ENCODE data around the gene PPP1R3F.

Gene PPP1R3F

DNA sequence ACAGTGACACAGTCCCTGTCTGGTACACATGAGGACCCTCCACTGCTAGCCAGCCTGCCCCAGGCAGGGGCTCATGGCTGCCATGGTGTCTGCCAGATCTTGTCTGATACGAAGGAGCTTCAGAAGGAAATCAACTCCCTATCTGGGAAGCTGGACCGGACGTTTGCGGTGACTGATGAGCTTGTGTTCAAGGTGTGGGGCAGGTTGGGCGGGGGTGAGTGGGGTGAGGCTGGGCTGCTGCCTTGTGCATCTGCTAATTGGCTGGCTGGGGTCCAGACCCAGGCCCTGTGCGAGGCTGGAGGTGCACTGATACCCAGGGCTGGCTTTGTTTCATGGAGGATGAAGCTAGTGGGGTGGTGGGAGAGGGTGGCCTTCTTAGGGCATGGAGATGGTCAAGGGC lies 20.5 kb upstream of the PPP1R3F start:
- in situ Hi-C loops (cut with HindIII; ENCODE audit: low sequenced_read_pairs): no loop called here

DNA sequence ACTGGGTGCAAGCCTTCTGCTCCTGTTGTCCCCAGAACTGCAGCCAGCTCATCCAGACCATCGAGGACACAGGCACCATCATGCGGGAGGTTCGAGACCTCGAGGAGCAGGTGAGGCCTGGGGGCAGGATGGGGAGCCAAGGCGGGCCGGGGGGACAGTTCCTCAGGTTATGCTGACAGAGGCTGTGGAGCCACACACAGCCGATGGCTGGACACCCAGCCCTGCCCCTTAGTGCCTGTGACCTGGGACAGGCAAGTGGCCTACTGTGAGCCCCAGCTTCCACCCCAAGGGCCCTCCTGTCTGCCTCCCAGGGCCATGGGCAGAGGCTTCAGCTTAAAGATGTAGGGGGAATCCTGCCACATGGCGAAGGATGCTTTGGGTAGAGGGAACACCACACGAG lies 20.0 kb upstream of the PPP1R3F start:
- in situ Hi-C loops (cut with HindIII; ENCODE audit: low sequenced_read_pairs): no loop called here

- in situ Hi-C loops (cut with HindIII; ENCODE audit: low sequenced_read_pairs): no loop called here
Observed at GRCh38 chrX:49250066-49250465, 19.5 kb upstream of the PPP1R3F start.

- in situ Hi-C loops (cut with HindIII; ENCODE audit: low sequenced_read_pairs): no loop called here
Observed at GRCh38 chrX:49250578-49250977, 19.0 kb upstream of the PPP1R3F start.

DNA sequence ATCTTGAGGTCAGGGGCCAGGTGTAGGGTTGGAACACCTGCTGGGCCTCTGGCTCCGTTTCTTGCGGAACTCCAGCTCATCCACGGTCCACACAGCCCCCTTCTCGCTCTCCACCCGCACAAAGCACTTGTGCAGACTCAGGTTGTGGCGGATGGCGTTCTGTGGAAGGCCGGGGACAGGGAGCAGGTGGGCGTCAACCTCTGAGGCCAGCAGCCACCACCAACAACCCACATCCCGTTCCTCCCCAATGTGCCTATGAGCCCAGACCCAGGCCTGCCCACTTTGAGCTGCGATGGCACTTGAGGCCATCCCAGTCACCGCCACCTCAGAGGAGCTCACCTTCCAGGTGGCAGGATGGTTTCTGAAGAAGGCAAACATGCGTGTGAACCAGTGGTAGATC lies 18.3 kb upstream of the PPP1R3F start:
- in situ Hi-C loops (cut with HindIII; ENCODE audit: low sequenced_read_pairs): no loop called here

GRCh38 chrX:49254639-49255038 lies 15.0 kb upstream of the PPP1R3F start:
- in situ Hi-C loops (cut with HindIII; ENCODE audit: low sequenced_read_pairs): no loop called here

DNA sequence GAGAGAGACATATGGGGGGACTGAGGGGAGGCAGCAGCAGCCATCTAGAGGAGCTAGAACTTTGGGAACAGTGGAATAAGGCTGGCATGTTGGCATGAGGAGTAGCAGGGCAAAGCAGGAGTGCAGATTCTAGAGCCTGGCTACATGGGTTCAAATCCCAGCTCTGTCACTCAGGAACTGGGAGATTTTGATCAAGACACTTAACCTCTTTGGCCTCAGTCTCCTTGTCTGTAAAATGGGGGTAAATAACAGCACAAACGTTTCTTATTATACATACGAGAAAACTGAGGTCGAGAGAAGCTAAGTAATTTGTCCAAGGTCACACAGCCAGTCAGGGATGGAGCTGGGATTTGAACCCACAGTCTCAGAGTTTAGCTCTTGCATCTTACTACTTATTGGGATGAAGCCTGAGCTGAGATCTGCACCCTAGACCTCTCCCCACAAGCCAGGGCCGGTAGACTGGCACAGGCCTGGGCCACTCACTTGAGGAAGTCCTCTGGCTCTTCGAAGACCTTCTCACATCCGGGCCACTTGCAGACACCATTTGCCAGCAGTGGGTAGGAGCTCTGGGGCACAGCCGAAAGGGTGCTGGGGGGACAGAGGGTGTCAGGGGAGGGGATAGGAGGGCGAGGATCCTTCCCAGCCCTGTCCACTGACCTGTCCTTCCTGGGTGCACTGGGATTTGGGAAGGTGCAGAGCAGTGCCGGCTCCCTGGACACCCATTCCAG lies 13.2 kb upstream of the PPP1R3F start:
- in situ Hi-C loops (cut with HindIII; ENCODE audit: low sequenced_read_pairs): no loop called here

DNA sequence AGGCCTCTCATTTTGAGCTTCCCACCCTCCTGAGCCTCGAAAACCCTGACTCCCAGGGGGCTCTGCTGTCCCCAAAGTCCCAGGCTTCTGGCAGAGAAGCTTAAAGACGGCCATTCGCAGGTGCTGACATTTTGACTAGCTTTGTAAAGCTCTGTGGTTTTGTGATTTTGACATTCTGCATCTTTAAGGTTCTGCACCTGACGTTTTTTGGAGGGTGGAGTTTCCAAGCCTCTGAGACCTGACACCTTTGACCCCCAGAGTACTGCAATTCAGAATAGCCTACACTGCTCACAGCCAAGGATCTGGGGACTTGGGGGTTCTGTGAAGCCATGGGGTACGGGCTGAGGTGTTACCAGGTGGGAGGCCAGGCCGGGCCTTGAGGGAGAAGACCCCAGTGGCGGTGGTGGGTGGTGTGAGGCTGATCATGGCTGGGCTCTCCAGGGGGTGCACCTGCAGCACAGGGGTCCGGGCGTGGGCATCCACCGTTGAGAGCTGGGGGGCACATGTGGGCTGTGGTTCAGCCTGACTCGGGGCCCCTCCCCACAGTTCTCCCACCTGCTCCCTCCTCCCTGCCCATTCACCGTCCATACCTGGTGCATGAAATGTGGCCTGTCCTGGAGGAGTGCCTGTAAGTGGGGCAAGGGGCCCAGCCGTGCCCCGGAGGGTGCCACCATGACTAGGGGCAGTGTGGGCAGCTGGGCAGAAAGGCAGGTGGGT lies 12.4 kb upstream of the PPP1R3F start:
- in situ Hi-C loops (cut with HindIII; ENCODE audit: low sequenced_read_pairs): no loop called here

DNA sequence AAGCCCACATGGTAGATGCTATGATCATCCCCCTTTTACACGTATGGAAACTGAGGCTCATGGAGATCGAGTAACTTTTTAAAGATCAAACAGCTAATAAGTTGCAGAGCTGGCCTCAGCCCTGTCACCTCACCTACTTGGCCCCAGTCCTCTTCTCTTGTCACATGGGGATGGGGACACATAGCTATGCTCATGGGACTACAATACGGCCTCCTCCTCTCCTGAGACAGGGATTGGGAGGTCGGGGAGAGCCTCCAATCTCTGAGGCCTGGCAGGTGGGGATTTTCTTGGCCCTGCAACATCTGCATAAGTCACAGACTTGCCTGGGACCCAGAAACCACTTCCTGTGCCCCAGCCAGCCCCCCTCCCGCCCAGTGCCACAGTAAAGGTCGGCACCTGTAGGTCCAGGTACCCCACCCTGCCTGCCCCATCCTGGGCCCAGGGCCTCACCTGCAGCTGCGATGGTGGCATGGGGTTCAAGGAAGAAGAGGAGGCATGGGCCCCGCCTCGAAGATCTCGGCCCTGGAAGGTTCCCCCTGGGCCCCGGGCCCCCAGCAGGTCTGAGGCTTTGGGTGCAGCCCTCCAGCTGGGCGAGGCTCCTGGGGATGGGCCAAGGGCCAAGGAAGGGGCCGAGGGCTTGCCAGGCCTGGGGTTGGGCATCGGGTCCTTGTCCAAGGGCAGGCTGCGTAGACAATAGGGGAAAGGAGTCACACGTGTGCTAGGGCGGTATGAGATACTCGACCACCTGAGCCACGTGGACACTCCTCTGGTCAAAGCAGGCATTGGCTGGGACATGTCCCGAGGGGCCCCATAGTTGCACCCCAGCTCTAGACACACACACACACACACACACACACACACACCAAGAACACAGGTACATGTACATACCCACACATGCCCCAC lies 11.5 kb upstream of the PPP1R3F start:
- in situ Hi-C loops (cut with HindIII; ENCODE audit: low sequenced_read_pairs): no loop called here

DNA sequence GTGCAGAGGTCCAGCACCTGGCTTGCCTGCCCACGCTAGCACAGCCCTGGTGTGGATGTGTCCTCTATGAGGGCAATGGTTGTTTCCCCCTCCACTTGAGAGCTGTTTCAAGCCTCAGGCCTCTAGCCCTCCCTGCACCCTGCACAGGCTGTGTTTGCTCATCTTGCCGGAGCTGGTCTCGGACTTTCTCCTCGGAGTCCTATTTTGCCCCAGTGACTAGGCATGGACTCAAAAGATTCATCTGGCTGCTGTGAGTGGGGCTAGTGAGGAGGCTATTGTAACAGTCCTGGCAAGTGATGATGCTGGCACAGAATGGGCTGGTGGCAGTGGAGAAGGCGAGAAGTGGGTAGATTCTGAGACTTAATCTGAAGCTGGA lies 10.9 kb upstream of the PPP1R3F start:
- in situ Hi-C loops (cut with HindIII; ENCODE audit: low sequenced_read_pairs): no loop called here

DNA sequence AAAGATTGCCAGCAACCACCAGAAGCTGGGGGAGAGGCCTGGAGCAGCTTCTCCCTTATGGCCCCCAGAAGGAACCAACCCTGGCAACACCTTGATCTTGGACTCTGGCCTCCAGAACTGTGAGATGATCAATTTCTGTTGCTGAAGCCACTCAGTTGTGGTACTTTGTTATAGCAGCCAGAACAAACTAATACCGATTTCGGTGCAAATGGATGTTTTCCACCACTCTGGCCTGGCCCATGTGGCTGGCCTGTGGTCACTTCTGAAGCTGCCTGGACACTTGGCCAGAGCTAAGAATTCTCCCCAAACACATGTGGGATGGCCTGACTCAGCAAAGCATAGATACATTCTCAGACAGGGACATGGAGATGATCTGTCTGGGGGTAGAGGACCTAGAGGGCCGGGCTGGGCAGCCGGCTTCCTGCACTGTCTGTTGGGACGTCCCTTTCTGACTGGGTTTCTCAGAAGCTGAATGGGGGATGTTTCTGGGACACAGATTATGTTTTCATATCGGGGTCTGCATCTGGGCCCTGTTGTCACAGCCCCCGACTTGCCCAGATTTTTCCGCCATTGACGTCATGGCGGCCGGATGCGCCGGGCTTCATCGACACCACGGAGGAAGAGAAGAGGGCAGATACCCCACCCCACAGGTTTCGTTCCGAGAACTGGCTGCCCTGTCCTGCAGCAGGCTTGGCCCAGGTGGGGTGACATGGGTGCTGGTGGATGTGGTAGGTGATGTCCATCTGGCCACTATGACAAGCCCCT lies 9.2 kb upstream of the PPP1R3F start:
- in situ Hi-C loops (cut with HindIII; ENCODE audit: low sequenced_read_pairs): no loop called here

- in situ Hi-C loops (cut with HindIII; ENCODE audit: low sequenced_read_pairs): no loop called here
Observed at GRCh38 chrX:49262603-49263002, 7.0 kb upstream of the PPP1R3F start.

- in situ Hi-C loops (cut with HindIII; ENCODE audit: low sequenced_read_pairs): no loop called here
Observed at GRCh38 chrX:49263631-49264030, 6.0 kb upstream of the PPP1R3F start.

DNA sequence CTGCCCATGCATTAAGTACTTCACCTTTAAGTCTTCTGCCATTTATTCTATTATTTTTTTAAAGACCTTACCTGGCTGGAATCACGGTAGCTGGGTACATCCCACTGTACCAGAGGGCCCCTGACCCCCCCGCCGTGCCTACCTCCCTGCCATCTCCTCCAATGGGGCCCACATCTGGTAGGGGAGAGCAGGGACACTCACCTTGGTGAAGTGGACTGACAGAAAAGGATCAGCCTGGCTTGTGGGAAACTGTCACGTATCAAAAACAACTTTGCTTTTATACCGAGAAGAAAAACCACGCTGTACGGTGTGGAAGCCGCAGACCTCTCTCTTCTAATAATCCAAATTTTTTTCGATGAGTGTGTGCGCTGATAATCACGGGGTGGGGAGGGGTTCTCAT lies 5.1 kb upstream of the PPP1R3F start, which contains the start of gene FOXP3:
Gene FOXP3 (minus strand): TSS at position 251 of the 400 bp plus-strand sequence. CDS start 6,205 bp downstream, outside the sequence.
- in situ Hi-C loops (cut with HindIII; ENCODE audit: low sequenced_read_pairs): no loop called here

DNA sequence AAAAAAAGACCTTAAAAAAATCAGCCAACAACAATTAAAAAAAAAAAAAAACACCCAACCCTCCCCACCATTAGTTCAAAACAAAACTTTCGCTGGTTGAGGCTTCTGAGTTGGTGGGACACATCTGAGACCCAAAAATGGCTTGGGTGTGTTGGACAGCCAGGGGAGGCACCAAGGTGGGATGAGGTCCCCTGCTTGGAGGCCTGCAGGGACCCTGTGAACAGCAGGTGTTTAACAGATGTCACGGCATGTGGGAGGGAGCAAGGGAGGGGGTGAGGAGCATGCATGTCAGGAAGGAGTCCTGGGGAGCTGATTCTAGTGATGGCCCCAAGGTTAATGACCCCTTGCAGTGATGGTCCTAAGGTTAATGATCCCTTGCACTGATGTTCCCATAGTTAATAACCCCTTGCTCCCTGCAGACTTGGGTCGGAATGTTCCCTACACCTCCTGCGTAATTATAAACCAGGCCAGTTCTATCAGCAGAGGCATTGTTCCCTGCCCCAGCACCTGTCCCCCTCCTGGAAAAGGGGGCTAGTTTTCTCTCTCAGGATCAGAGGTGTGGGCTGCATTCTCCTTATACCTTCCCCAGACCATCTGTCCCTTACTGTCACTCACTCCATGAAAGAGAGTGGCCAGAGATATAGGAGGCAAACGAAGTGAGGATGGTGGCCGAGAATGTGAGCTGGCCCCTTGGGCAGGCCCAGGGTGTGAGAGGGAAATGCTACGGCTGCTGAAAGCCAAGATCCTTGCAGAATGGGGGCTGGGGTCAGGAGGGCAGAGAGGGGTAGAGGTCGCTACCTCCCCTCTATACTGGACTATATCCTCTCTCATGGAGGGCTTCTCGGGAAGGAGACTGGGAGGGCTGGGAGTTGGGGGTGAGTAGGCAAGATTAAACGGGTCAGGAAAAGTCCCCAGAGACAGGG lies 2.8 kb upstream of the PPP1R3F start:
- in situ Hi-C loops (cut with HindIII; ENCODE audit: low sequenced_read_pairs): no loop called here

GRCh38 chrX:49268702-49269009 lies 937 bp upstream of the PPP1R3F start:
- in situ Hi-C loops (cut with HindIII; ENCODE audit: low sequenced_read_pairs): no loop called here

DNA sequence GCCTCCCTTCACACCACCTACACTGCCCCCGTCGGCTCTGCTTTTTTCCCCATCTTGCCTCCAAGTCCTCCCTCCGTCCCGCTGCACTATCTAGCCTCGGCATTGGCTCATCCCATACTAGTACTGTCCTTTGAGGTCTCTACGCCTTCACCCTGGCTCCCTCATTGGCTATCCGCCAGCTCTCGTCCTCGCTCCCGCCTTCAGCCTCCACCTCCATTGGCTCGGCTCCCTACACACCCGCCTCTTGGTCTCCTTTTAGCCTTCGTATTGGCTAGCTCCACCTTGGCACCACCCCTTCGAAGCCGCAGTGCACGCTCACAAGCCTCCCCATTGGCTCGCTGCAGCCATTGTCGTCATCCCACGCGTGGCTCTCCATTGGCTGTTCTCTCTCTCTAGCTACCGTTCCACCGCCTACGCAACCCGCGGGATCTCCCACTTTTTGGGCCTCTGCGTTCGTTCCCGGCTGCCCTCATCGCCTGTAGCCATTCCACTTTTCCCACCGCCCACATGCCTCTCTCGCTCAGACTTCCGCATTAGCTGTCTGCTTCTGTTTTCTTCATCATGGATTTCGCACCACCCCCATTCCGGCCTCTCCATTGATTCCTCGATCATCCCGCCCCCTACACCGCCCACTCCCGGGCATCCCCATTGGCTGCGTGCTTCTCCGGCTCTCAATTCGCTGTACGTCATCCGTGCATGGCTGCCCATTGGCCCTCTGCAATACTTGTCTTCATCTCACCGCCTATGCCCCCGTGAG lies 405 bp upstream of the PPP1R3F start:
- in situ Hi-C loops (cut with HindIII; ENCODE audit: low sequenced_read_pairs): no loop called here

- in situ Hi-C loops (cut with HindIII; ENCODE audit: low sequenced_read_pairs): no loop called here
Observed at GRCh38 chrX:49270249-49270921, 792 bp downstream of the PPP1R3F start.

DNA sequence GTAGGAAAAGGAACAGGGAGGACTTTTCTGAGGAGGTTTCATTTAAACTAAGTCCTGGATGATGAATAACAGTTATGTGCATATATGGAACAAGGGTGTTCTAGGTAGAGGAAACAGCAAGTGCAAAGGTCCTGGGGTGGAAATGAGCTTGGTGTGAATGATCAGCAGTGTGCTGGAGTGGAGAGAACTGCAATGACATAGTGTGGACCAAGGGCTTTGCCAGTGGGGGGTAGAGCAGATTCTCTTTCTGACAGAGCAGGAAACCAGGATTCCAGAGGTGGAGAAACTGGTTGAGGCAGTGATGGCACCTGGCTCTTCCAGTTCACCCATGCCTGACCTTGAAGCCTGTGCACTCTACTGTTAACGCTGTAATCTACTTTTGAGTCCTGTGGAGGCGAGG lies 1.7 kb downstream of the PPP1R3F start:
- in situ Hi-C loops (cut with HindIII; ENCODE audit: low sequenced_read_pairs): no loop called here

Measured in DLD1 (cell line).